Measurements from ENCODE around the gene ATG4D. TPM values are rescaled to one million over a fixed set of nuclear protein-coding genes. Genes with fewer than 3 reads are reported as not detected.
A peak's percentile ranks its signal among the peaks of the same experiment; 100 is the strongest.

Gene ATG4D
- total RNA-seq, 4 donors from 2014 or later: 58.5 to 106 (median 71.4) TPM

DNA sequence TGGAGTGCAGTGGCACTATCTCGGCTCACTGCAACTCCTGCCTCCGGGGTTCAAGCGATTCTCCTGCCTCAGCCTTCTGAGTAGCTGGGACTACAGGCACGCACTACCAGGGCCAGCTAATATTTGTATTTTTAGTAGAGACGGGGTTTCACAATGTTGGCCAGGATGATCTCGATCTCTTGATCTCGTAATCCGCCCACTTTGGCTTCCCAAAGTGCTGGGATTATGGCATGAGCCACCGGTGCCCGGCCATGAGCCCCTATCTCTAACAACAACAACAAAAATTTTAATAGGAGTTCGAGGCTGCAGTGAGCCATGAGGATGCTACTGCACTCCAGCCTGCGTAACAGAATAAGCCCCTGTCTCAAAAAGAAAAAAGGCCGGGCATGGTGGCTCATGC, 38.4 kb downstream of the ATG4D start:
- TF ChIP-seq, protein P1, sequence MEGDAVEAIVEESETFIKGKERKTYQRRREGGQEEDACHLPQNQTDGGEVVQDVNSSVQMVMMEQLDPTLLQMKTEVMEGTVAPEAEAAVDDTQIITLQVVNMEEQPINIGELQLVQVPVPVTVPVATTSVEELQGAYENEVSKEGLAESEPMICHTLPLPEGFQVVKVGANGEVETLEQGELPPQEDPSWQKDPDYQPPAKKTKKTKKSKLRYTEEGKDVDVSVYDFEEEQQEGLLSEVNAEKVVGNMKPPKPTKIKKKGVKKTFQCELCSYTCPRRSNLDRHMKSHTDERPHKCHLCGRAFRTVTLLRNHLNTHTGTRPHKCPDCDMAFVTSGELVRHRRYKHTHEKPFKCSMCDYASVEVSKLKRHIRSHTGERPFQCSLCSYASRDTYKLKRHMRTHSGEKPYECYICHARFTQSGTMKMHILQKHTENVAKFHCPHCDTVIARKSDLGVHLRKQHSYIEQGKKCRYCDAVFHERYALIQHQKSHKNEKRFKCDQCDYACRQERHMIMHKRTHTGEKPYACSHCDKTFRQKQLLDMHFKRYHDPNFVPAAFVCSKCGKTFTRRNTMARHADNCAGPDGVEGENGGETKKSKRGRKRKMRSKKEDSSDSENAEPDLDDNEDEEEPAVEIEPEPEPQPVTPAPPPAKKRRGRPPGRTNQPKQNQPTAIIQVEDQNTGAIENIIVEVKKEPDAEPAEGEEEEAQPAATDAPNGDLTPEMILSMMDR (IDR thresholded peaks at IDR 0.05): no peak
- no peak for TF ChIP-seq POLR2A (IDR thresholded peaks at IDR 0.05)
- no peak for DNase-seq (ENCODE audit: low spot score in 2 of 2)
- no peak overlapping the region for H3K4me3 ChIP-seq (ENCODE audit: low read depth, poor library complexity, severe bottlenecking)
- WGBS, 2 donors: 77 to 85% methylated on average over 13 of the region's 13 CpGs
- intact Hi-C loops (cut with DNase I; ENCODE audit: low total_unique reads): loop anchor here (2.0 to 5.0 kb wide), 2 partner anchors 63 to 115 kb away; no protein-coding TSS in a partner anchor

DNA sequence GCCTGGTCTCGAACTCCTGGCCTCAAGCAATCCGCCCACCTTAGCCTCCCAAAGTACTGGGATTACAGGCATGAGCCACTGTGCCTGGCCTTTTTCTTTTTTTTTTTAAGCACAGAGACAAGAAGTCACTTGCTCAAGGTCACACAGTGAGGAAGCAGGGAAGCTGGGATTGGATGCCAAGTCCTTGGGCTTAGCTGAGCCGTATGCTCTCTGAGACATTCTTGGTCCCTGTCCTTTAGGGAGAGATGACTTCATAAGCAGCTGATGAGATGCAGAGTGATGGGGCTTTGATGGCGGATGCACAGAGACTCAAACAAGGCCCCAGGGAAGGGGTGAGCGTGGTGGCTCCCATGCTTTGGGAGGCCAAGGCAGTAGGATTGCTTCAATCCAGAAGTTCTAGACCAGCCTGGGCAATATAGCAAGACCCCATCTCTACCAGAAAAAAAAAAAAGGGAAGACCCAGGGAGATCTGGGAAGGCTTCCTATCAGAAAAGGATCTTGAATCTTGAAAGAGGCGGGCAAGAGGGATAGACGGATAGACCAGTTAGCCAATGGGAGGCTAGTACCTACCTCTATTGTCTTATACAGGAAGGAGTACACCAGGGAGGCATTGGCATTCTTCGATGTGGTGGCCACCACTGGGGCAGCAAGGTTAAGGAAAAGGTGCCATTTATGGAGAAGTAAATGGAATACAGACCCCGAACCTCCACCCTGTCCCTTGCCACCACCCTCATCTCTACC, 39.5 kb downstream of the ATG4D start:
- TF ChIP-seq POLR2A (IDR thresholded peaks at IDR 0.05): no peak
- TF ChIP-seq, protein P1 (IDR thresholded peaks at IDR 0.05): no peak
- 84% methylated on average over 9 of the region's 9 CpGs for WGBS, 2 donors
- H3K4me3 ChIP-seq (ENCODE audit: low read depth, poor library complexity, severe bottlenecking): no peak overlapping the region
- intact Hi-C loops (cut with DNase I; ENCODE audit: low total_unique reads): loop anchor here (2.0 to 5.0 kb wide), 2 partner anchors 62 to 114 kb away; no protein-coding TSS in a partner anchor
- no peak for DNase-seq (ENCODE audit: low spot score in 2 of 2)

DNA sequence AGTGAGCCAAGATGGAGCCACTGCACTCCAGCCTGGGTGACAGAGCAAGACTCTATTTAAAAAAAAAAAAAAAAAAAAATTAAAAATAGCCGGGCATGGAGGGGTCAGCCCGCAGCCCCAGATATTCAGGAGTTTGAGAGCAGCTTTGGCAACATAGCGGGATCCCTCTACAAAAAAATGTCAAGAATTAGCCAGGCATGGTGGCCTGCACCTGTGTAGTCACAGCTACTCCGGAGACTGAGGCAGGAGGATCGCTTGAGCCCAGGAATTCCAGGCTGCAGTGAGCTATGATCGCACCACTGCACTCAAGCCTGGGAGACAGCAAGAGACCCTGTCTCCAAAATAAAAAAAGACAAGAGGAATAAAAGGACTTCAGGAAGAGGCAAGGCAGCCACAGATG, 42.7 kb downstream of the ATG4D start:
- TF ChIP-seq, protein P1 (IDR thresholded peaks at IDR 0.05): no peak
- TF ChIP-seq POLR2A (IDR thresholded peaks at IDR 0.05): no peak
- no peak for DNase-seq (ENCODE audit: low spot score in 2 of 2)
- intact Hi-C loops (cut with DNase I; ENCODE audit: low total_unique reads): no loop called here
- 61% methylated on average over 6 of the region's 6 CpGs for WGBS, 2 donors
- H3K4me3 ChIP-seq (ENCODE audit: low read depth, poor library complexity, severe bottlenecking): no peak overlapping the region

DNA sequence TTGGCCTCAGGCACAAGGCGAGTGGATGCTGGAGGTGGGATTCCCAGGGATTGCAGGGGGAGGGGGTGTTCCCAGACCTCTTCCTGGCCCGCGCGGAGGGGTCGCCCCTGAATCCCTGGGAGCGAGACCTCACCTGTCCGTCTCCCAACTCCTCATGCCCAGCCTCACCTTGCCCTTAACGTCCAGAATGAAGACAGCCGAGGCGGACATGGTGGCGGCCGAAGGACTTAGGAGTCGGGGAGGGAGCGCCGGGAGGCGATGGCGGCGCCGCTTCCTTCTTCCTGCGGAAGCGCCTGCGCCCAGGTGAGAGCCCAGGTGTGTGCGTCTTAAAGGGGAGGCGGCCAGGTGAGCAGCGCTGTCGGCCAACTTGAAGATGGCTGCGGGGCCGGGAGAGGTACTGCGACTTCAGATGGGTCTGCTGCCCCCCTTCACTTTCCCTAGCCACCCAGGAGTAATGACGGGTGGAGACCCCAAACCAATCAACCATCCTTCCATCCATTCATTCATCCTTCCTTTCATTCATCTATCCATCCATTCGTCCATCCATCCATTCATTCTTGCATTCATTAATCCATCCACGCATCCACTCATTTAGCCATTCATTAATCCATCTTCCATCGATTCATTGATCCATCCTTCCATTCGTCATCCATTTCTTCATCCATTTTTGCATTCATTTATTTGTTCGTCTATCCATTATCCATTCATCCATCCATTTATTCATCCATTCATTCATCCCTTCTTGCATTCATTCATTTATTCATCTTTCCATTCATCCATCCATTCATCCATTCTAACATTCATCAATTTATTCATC, 43.5 kb downstream of the ATG4D start, which contains the start of gene AP1M2:
Gene AP1M2, minus strand, starts transcription at position 291 of the 817 bp plus-strand sequence. Its CDS starts 81 bp downstream, at position 210.
- no peak for DNase-seq (ENCODE audit: low spot score in 2 of 2)
- peak within 1 kb of the TSS; percentile 28 for H3K4me3 ChIP-seq (ENCODE audit: low read depth, poor library complexity, severe bottlenecking)
- no peak for TF ChIP-seq POLR2A (IDR thresholded peaks at IDR 0.05)
- TF ChIP-seq, protein P1 (IDR thresholded peaks at IDR 0.05): no peak
- intact Hi-C loops (cut with DNase I; ENCODE audit: low total_unique reads): no loop called here
- 19 to 26% methylated on average over 23 to 27 of the region's 35 CpGs for WGBS, 2 donors

DNA sequence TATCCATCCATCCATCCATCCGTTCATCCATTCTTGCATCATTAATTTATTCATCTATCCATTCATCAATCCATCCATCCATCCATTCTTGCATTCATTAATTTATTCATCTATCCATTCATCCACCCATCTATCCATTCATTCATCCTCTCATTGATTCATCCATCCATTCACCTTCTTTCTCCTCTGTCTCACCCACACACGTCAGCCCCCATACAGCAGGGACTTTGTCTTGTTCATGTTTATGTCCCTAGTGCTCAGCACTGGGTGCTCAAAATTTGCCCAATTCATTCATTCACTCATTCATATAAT, 44.1 kb downstream of the ATG4D start:
- 93 to 96% methylated on average over 2 of the region's 2 CpGs for WGBS, 2 donors
- DNase-seq (ENCODE audit: low spot score in 2 of 2): no peak
- no peak overlapping the region for H3K4me3 ChIP-seq (ENCODE audit: low read depth, poor library complexity, severe bottlenecking)
- intact Hi-C loops (cut with DNase I; ENCODE audit: low total_unique reads): no loop called here
- no peak for TF ChIP-seq POLR2A (IDR thresholded peaks at IDR 0.05)
- TF ChIP-seq, protein P1 (IDR thresholded peaks at IDR 0.05): no peak
